SH-SY5Y (cell line): ENCODE data around the gene OGFR.

ENCODE experiments used
- GATA2 ChIP-seq: IDR thresholded peaks from 2 replicates; pipeline ENCODE4 v1.6.1; 2011; ENCODE audit warnings: mild to moderate bottlenecking, low read depth, low read length
- GATA3 ChIP-seq: IDR thresholded peaks from 2 replicates; pipeline ENCODE4 v1.6.1; 2011; ENCODE audit warnings: low read depth, mild to moderate bottlenecking, low read length, moderate library complexity

DNA sequence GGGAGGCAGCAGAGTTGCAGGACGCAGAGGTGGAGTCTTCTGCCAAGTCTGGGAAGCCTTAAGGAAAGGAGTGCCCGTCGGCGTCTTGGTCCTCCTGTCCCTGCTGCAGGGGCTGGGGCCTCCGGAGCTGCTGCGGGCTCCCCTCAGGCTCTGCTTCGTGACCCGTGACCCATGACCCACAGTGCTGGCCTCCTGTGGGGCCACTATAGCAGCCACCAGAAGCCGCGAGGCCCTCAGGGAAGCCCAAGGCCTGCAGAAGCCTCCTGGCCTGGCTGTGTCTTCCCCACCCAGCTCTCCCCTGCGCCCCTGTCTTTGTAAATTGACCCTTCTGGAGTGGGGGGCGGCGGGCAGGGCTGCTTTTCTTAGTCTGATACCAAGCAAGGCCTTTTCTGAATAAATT, 9.0 kb downstream of the OGFR start:
- TF ChIP-seq GATA3 (no peak), GATA2 (no peak)
